NCI-H1436 treated with DMSO at 0.1 percent for 48 hours (cell line): Measurements from ENCODE around the gene BCAS1.

Experiments
- DNase-seq: peaks from one replicate; lab custom pipeline; 2025; lab: John Stamatoyannopoulos, UW

BCAS1 gene

GRCh38 chr20:54102543-54102942 is 32.1 kb upstream of the BCAS1 start:
- DNase-seq: no peak

DNA sequence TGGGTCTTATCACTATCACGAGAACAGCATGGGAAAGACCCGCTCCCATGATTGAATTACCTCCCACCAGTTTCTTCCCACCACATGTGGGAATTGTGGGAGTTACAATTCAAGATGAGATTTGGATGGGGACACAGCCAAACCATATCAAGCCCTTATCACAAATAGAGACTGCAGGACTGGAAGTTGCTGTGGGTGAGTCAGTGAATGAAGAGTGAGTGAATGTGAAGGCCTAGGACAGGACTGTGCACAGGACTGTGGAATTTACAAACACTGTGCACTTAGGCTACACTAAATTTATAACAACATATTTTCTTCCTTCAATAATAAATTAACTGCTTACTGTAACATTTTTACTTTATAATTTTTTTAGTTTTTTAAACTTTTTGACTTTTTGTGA is 30.2 kb upstream of the BCAS1 start:
- no peak for DNase-seq

DNA sequence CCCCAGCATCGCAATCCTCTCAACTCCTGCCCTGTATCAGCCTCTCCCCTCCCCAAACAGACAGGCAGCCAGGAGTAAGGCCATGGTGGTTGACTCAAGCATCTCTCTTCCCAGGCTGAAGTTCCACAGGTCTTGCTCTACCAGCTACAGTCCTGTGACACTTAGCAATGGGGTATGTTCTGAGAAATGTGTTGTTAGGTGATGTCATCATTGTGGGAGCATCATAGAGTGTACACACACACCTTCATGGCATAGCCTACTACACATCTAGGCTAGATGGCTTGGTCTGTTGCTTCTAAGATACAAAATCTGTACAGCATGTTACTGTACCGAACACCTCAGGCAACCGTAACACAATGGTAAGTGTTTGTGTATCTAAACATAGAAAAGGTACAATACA is 29.5 kb upstream of the BCAS1 start:
- no peak for DNase-seq

DNA sequence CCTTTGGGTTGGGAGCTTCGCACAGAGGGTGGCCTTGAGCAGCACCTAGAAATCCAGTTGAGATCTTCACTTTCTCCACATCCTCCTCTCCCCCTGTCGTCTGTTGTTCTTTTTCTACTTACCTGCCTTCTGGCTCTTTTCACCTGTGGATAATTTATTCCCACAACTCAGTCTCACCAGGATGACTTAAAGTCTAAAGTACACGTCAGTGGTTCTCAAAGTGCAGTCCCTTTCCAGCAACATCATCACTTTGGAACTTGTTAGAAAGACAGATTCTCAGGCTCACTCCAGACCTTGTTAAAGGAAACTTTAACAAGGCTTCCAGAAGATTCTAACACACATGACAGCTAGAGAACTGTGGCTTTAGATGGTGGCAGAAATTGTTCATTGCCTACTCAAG is 27.7 kb upstream of the BCAS1 start:
- no peak for DNase-seq

DNA sequence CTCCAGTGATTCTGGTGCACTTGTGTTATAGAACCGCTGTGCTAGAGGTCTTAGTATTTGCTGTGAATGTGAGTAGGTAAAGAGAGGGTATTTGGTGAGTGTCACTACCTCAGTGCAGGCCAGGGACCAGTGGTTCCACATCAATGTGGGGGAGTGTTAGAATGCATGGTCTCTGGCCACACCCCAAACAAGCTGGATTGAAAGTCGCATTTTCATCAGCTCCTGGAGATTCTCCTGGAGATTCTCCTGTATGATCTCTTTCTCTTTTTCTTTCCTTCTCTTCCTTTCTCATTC is 26.8 kb upstream of the BCAS1 start:
- DNase-seq: no peak

DNA sequence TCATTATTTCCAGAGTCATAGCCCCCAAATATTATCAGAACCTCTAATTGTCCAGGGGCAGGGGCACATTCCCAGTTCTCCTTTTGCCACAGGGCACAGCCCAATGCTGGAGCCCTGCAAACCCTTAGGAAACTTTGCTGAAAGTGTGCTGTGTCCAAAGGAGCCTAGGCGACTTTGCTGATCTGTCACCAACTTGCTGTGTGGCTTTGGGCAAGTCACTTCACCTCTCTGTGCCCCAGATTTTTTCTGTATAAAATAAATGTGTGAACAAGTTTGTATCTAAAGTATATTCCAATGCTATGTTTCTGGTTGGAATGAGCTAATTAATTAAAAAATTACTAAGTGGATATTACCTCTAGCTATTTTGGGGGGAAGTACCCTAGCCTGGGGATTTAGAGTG is 25.4 kb upstream of the BCAS1 start:
- no peak for DNase-seq

GRCh38 chr20:54094268-54094580 is 23.8 kb upstream of the BCAS1 start:
- DNase-seq: no peak

DNA sequence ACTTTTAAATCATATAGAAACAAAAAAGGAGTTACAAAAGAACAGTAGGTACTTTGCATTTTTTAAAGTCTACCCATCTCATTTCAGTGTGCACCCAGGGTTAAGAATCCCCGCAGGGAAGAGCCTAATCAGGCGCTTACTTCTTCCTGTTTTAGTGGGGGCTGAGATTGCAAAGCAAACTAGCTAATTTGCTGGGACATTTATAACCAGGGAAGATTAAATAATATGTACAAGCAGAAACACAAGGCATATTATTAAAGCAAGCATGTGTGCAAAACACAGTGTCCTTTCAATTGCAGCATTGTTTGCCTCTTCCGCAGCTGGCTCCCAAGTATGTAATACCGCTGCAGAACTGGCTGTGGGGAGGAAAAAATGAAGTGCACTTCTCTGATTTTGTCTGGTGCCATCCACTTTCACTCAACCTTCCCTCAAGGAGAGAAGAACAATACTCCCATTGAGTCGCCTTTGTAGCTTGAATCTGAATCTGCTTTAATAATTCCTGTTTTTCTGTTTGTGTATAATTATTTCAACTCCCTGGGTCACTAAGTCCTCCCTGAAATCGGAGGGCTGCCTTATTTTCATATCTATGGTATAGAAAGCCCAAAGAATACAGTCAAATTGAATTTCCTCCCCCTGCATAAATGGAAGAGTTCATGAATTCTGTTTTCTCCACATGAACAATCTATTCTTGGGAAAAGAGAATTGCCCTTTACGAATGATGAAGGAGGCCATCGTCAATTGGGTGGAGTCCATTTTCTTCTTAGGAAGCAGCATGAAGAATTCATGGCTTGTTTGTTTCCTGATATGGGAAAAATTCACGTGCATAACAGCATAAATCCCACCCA is 23.3 kb upstream of the BCAS1 start:
- DNase-seq: no peak

DNA sequence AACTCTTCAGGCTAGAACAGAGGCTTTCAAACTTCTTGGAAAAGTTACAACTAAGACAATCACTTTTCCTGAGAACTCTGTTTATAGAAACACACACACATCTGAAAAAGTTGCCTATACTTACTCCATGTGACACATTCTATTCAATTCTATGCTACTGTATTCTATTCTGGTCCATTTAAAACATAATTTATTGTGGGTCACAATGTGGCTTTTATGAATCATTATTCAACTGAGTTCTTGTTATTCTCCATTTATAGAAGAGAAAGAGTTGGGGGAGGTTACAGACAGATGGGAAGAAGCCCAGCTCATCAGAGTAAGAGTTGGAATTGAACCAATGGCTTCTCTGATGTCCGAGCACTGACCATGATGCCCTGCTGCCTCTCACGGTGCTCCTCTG is 21.6 kb upstream of the BCAS1 start:
- DNase-seq: no peak

DNA sequence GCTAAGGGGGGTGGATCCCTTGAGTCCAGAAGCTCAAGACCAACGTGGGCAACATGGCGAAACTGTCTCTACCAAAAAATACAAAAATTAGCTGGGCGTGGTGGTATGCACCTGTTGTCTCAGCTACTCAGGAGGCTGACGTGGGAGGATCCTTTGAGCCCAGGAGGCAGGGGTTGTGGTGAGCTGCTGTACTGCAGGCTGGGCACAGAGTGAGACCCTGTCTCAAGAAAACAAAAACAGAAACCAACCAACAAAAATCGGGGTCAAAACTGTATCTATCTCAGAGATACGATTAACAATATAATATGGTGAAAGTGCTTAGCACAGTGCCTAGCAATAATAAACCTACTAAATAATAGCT is 20.7 kb upstream of the BCAS1 start:
- DNase-seq: no peak

GRCh38 chr20:54090230-54091119 is 20.1 kb upstream of the BCAS1 start:
- DNase-seq: no peak

DNA sequence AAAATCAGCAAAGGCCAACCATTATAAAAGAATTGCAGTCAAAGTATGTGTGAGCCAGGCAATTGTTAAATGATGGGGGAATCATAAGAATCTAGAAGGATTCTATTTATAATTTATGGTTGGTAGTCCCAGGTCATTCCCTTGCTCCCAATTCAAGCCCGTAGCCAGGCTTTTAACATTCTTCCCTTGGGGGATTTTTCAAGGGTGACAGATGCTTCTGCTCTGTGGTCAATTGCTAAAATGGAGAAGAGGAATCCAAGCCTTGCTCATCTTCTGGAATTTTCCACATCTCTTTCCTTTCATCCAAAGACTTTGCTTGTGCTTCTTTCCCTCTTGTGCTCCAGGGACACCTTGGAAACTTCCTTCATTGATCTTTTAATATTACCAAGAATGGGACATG is 18.0 kb upstream of the BCAS1 start:
- DNase-seq: no peak

DNA sequence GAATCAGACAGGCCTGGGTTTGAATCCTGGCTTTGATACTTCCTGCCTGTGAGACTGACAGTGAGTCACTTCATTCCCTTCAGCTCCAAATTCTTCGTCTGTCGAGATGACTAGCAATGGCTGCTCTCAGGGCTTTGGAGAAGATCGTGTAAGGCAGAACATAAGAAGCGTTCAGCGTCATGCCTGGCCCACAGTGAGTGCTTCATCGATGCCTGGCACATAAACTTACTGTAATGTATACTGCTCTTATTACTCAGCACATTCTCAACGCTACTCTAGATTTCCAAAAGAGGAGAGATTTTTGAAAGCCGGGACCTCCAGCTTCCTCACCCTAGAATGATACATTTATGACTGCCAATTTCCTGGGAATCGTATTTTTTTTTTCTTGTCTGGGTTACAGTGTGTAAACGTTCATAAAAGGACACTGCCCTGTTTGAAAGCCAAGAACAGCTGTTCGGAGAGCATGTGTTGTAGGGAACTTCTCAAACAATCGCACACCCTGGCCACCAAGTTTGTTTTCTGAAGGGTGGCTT is 16.2 kb upstream of the BCAS1 start:
- no peak for DNase-seq

DNA sequence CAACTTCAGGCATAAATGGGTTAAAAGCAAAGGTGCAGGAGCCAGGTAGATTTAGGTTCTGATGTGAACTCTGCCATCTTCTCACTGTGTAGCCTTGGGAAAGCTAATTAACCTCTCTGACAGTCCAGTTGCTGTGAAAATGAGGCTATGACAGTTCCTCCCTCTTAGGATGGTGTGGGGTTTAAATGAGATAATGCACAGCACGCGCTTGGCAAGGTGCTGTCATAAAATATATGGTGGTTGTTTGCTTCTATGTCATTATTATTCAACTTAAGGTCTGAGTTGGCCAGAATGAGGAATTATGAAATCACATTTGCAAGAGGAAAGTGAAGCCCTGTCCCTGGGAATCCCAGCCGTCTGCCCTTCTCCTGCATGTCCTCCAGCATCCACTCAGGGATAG is 15.5 kb upstream of the BCAS1 start:
- DNase-seq: no peak

- no peak for DNase-seq
Measured at GRCh38 chr20:54085425-54085824, 15.0 kb upstream of the BCAS1 start.

DNA sequence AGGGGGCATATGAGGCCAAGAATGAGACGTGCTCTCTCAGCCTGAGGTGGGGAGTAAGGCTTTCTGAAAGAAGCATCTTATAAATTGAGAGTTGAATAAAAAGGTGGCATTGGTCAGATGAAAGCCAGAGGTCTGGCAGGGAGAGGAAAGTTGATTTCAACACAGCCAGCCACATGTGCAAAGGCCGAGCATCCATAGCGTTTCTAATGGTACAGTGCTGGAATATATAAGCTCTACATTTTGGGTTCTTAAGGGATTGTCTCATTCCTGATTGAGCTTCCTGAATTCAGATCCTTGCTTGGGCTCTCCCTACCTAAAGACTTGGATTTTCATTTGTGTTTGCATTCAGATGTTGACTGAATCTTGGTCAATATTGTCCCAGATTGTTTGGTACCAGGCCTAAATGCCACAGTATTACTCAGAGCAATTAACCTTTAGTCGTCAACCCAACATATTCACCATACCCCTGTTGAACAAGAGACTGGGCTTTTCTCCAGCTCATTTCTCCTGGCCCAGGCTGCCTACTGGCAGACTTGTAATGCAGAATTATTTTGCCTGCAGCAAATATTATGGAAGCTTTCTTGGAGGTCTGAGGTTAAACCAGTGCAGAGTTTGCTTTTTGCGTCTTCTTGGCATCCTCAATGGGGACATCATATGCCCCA is 14.5 kb upstream of the BCAS1 start:
- no peak for DNase-seq

DNA sequence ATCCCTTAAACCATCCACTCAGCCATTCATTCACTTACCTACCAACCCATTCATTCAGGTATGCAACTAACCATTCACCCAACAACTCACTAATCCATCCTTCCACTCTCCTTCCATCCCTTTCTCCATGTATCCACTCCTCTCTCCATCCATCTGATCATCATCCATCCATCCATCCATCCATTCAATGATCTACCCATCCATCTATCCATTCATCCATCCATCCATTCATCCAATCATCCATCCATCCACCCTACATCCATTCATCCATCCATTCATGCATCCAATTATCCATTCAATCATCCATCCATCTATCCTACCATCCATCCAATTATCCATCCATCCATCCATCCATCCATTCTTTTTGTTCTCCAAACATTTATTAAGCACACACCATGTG is 13.8 kb upstream of the BCAS1 start:
- no peak for DNase-seq

DNA sequence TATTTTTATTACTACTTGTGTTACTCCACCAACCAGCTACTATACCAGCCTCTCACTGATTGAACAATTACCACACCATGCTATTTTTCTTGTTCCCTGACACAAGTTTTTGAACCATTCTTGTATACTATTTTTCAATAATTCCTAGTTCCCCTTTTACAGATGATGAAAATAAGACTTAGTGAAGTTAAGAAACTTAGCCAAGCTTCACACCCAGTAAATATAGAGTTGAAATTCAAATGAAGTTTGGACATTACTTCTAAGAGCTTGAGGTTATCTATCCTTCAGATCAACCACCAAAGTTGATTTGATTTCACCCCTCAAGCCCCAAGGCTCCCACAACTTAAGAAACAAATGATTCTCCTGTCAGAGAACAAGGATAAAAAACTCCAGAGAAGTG is 13.1 kb upstream of the BCAS1 start:
- DNase-seq: no peak

DNA sequence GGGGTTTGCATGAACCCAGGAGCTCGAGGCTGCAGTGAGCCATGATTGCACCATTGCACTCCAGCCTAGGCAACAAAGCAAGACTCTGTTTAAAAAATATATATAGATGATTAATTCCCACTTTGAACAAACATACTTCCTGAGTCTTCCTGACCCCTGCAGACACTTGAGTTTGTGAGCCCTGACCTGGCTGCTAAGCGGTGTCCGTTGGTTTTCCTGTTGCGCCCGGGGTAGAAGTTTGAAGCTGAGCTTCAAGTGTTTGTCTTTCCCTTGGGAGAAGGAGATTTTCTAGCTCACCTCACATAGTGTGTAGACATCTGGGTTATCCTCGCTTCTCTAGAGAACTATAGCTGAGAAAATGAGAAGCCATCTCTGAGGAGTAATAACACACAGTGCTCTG is 11.7 kb upstream of the BCAS1 start:
- no peak for DNase-seq

- DNase-seq: no peak
Measured at GRCh38 chr20:54079652-54080051, 9.3 kb upstream of the BCAS1 start.

DNA sequence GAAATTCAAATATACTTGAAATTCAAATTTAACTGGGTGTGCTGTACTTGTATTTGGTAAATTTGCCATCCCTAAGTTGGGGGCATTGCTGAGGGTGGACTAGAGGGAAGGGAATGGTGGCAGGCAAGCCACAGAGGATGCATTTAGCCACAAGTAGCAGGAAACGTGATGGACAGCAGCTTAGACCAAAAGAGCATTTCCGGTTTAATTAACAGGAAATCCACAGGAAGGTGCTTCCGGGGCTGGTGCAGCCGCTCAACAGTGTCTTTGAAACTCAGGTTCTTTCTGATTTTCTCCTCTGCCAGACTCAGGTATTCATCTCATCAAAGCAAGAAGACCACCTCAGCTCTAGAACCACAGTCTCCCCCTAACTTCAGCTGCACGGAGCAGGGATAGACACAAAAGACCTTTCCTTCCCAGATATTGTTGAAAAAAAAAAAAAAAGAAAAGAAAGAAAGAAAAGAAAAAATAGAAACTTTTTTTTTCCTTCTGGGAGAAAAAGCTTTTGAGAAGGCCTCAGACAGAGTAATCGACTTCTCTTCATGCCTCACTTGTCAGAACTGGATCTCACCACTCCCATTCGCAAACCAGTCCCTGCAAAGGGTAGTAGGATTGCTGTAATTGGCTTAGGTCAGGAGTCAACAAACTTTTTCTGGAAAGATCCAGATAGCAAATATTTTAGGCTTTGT is 8.0 kb upstream of the BCAS1 start:
- no peak for DNase-seq

DNA sequence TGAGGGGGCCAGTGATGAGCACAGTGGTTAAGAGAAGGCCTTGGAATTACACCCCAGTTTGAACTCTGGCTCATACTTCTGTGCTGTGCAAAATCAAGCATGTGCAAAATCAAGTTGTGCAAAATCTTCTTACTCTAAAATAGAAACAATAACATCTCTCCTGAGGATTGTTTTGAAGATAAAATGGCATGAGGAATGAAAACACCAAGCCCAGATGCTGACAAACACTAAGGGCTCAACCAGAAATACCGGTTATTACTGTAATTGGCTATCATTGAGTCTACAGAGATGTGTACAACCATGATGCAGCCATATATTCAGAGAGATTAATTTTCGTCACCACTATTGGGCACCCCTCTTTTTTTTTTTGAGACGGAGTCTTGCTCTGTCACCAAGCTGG is 5.9 kb upstream of the BCAS1 start:
- DNase-seq: no peak
